ENCODE results near the gene CSNK2A1. TPM values are rescaled to one million over a fixed set of nuclear protein-coding genes. Genes with fewer than 3 reads are reported as not detected.

The CSNK2A1 gene
- total RNA-seq, 1 donor from 2014 or later: 122 TPM

GRCh38 chr20:467755-468154 lies 75.8 kb downstream of the CSNK2A1 start:
- H3K27me3 ChIP-seq (ENCODE audit: low read depth): peaks cover 10% of the 10 kb centered on the region
- no peaks in the 10 kb centered on the region for H3K36me3 ChIP-seq
- intact Hi-C loops (cut with micrococcal nuclease): no loop called here
- no peak for TF ChIP-seq CTCF (IDR thresholded peaks at IDR 0.05; ENCODE audit: borderline replicate concordance)
- no peak for DNase-seq
- peaks cover 4% of the 10 kb centered on the region for H3K9me3 ChIP-seq (replicated peaks)
- H3K27ac ChIP-seq (replicated peaks): no peak overlapping the region
- H3K4me1 ChIP-seq: peaks cover 5% of the 10 kb centered on the region
- H3K4me3 ChIP-seq: no peak overlapping the region

- H3K9me3 ChIP-seq (replicated peaks): no peaks in the 10 kb centered on the region
- no peaks in the 10 kb centered on the region for H3K27me3 ChIP-seq (ENCODE audit: low read depth)
- peak within 1 kb of the TSS; percentile 79 for H3K4me3 ChIP-seq
- H3K27ac ChIP-seq (replicated peaks): peak within 1 kb of the TSS; percentile 95
- DNase-seq: peak; percentile 84
- H3K4me1 ChIP-seq: peaks cover 53% of the 10 kb centered on the region
- no peaks in the 10 kb centered on the region for H3K36me3 ChIP-seq
- intact Hi-C loops (cut with micrococcal nuclease): no loop called here
- peak; percentile 15 for TF ChIP-seq CTCF (IDR thresholded peaks at IDR 0.05; ENCODE audit: borderline replicate concordance)
These were observed 81.2 kb downstream of the CSNK2A1 start, which contains the start of gene TBC1D20 for GRCh38 chr20:462199-462991. TSS of gene TBC1D20 (minus strand) at chr20:462533. CDS start at chr20:462405, 128 bp downstream.

- H3K36me3 ChIP-seq: no peaks in the 10 kb centered on the region
- peak overlapping the region; percentile 95 for H3K27ac ChIP-seq (replicated peaks)
- peak; percentile 48 for DNase-seq
- peaks cover 56% of the 10 kb centered on the region for H3K4me1 ChIP-seq
- intact Hi-C loops (cut with micrococcal nuclease): no loop called here
- no peak for TF ChIP-seq CTCF (IDR thresholded peaks at IDR 0.05; ENCODE audit: borderline replicate concordance)
- H3K9me3 ChIP-seq (replicated peaks): no peaks in the 10 kb centered on the region
- no peaks in the 10 kb centered on the region for H3K27me3 ChIP-seq (ENCODE audit: low read depth)
- peak overlapping the region; percentile 79 for H3K4me3 ChIP-seq
These were observed 82.1 kb downstream of the CSNK2A1 start for GRCh38 chr20:461254-462198.

- TF ChIP-seq CTCF (IDR thresholded peaks at IDR 0.05; ENCODE audit: borderline replicate concordance): no peak
- peak overlapping the region; percentile 79 for H3K4me3 ChIP-seq
- no peaks in the 10 kb centered on the region for H3K36me3 ChIP-seq
- no peaks in the 10 kb centered on the region for H3K27me3 ChIP-seq (ENCODE audit: low read depth)
- intact Hi-C loops (cut with micrococcal nuclease): no loop called here
- peak overlapping the region; percentile 95 for H3K27ac ChIP-seq (replicated peaks)
- DNase-seq: no peak
- H3K4me1 ChIP-seq: peaks cover 56% of the 10 kb centered on the region
- no peaks in the 10 kb centered on the region for H3K9me3 ChIP-seq (replicated peaks)
These were observed 82.9 kb downstream of the CSNK2A1 start for GRCh38 chr20:460707-461106.

GRCh38 chr20:460180-460579 lies 83.4 kb downstream of the CSNK2A1 start:
- Histone ChIP-seq H3K27ac (replicated peaks) (peak overlapping the region; percentile 95), H3K27me3 (ENCODE audit: low read depth) (no peaks in the 10 kb centered on the region), H3K9me3 (replicated peaks) (no peaks in the 10 kb centered on the region), H3K36me3 (no peaks in the 10 kb centered on the region), H3K4me1 (peaks cover 56% of the 10 kb centered on the region), H3K4me3 (peak overlapping the region; percentile 79)
- intact Hi-C loops (cut with micrococcal nuclease): no loop called here
- TF ChIP-seq CTCF (IDR thresholded peaks at IDR 0.05; ENCODE audit: borderline replicate concordance): no peak
- no peak for DNase-seq
